GM21737 (cell line): Measurements from ENCODE around the gene CD86.
A peak's percentile ranks its signal among the peaks of the same experiment; 100 is the strongest.

Source experiments
- ATAC-seq: cut with Tn5 transposase; IDR thresholded peaks from one replicate; pipeline ENCODE4 v1.9.1; 2021; ENCODE audit warnings: mild to moderate bottlenecking, moderate library complexity; ENCODE audit not compliant: unreplicated experiment

The CD86 gene

GRCh38 chr3:122058294-122058693 is 3.1 kb downstream of the CD86 start:
- no peak for ATAC-seq

- no peak for ATAC-seq
Observed at GRCh38 chr3:122060040-122060698, 5.0 kb downstream of the CD86 start.

- no peak for ATAC-seq
Observed at GRCh38 chr3:122063908-122064307, 8.7 kb downstream of the CD86 start.

GRCh38 chr3:122064326-122064725 is 9.2 kb downstream of the CD86 start:
- ATAC-seq, result no peak

GRCh38 chr3:122066331-122067213 is 11.4 kb downstream of the CD86 start:
- ATAC-seq, result no peak

GRCh38 chr3:122067214-122067550 is 12.0 kb downstream of the CD86 start:
- ATAC-seq, result peak; percentile 47

- no peak for ATAC-seq
Observed at GRCh38 chr3:122067588-122068240, 12.6 kb downstream of the CD86 start.

GRCh38 chr3:122074621-122075265 is 19.6 kb downstream of the CD86 start:
- ATAC-seq, result peak; percentile 49

GRCh38 chr3:122076491-122077292 is 21.5 kb downstream of the CD86 start:
- ATAC-seq, result no peak

GRCh38 chr3:122077293-122078234 is 22.4 kb downstream of the CD86 start:
- peak; percentile 32 for ATAC-seq

- ATAC-seq, result no peak
Observed at GRCh38 chr3:122078235-122078935, 23.2 kb downstream of the CD86 start.

- no peak for ATAC-seq
Observed at GRCh38 chr3:122079524-122080206, 24.5 kb downstream of the CD86 start.

GRCh38 chr3:122080207-122080587 is 25.0 kb downstream of the CD86 start:
- ATAC-seq, result no peak

- ATAC-seq, result peak; percentile 27
Observed at GRCh38 chr3:122081543-122082247, 26.5 kb downstream of the CD86 start.

- no peak for ATAC-seq
Observed at GRCh38 chr3:122082357-122082756, 27.2 kb downstream of the CD86 start.

- no peak for ATAC-seq
Observed at GRCh38 chr3:122084799-122085198, 29.6 kb downstream of the CD86 start.

- no peak for ATAC-seq
Observed at GRCh38 chr3:122085673-122086072, 30.5 kb downstream of the CD86 start.

- ATAC-seq, result no peak
Observed at GRCh38 chr3:122088531-122088930, 33.4 kb downstream of the CD86 start.
